Upper lobe of left lung (tissue), 4 donors: ENCODE data around the gene HIC1.

Source experiments
- EP300 ChIP-seq, 4 donors: sonication (generic); formaldehyde crosslinking; IDR thresholded peaks; one replicate each; pipeline ENCODE4 v1.5.1; 2017; ENCODE audit warnings: antibody characterized with exemption in 4 of 4, control low read depth in 2 of 4
- POLR2A ChIP-seq, 4 donors: fragments of 450-650 bp; IDR thresholded peaks; one replicate each; pipeline ENCODE4 v1.5.1; 2016 to 2017; ENCODE audit warnings: antibody characterized with exemption in 4 of 4, mild to moderate bottlenecking in 2 of 4
- TF ChIP-seq, protein P1 (sequence below), 6 experiments: fragments of 450-650 bp in 4 of 6; fragments of 200-600 bp in 2 of 6; sonication (generic) in 2 of 6; IDR thresholded peaks; one replicate each; pipeline ENCODE4 v1.5.1; 2016 to 2019; ENCODE audit warnings: antibody characterized with exemption in 6 of 6

DNA sequence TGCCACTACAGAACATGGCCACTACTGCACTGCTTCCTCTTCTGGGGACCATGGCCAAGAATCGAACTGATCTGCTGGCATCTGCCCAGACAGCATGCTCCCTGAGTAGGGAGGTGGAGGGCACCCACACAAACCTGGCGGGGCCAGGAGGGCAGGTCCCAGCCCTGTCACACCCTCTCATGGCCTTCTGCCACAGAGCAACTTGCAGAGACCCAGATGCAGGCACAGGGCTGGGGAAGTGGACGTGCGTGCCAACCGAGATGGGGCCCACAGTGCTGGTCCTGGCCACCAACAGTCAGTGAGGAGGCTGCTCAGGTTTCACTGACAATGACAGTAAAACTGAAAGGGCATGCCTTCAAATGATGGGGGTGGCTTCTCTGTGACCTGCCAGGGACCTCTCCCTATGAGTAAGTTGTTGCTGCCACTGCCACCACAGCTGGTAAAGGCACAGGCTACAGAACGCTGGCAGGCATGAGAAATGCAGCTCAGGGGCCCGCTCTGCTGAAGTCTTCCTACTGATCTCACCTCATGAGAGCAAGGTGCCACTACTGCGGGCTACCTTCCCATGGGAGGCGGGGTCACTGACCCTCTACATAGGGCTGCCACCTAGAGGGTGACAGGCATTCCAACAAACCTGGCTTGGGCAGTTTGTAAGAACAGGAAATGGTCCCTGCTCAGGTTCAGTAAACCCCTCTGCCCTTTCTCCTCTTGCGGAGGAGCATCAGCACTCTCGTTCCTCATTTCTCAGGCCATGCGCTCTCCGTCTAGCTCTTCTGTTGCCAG lies 15.5 kb downstream of the HIC1 start:
- TF ChIP-seq, protein P1, sequence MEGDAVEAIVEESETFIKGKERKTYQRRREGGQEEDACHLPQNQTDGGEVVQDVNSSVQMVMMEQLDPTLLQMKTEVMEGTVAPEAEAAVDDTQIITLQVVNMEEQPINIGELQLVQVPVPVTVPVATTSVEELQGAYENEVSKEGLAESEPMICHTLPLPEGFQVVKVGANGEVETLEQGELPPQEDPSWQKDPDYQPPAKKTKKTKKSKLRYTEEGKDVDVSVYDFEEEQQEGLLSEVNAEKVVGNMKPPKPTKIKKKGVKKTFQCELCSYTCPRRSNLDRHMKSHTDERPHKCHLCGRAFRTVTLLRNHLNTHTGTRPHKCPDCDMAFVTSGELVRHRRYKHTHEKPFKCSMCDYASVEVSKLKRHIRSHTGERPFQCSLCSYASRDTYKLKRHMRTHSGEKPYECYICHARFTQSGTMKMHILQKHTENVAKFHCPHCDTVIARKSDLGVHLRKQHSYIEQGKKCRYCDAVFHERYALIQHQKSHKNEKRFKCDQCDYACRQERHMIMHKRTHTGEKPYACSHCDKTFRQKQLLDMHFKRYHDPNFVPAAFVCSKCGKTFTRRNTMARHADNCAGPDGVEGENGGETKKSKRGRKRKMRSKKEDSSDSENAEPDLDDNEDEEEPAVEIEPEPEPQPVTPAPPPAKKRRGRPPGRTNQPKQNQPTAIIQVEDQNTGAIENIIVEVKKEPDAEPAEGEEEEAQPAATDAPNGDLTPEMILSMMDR (IDR thresholded peaks at IDR 0.05), result no peak
- TF ChIP-seq POLR2A (IDR thresholded peaks at IDR 0.05), result no peak
- no peak for TF ChIP-seq EP300 (IDR thresholded peaks at IDR 0.05)
